Endothelial cell (in vitro differentiated cells): ENCODE results near the gene LMF1. TPM values are rescaled to one million over a fixed set of nuclear protein-coding genes. Genes with fewer than 3 reads are reported as not detected.

ENCODE experiments used
- DNase-seq: peaks from one replicate; pipeline ENCODE4 v3.0.0; 2021; ENCODE audit warnings: low spot score
- H3K27ac Mint-ChIP-seq: one replicate; pipeline ENCODE4 v1.8.0; 2021; ENCODE audit warnings: mixed read lengths, inconsistent platforms; ENCODE audit not compliant: unreplicated experiment
- H3K27me3 Mint-ChIP-seq: one replicate; pipeline ENCODE4 v1.8.0; 2021; ENCODE audit warnings: mild to moderate bottlenecking, moderate library complexity, mixed read lengths, inconsistent platforms; ENCODE audit not compliant: unreplicated experiment
- H3K36me3 Mint-ChIP-seq: one replicate; pipeline ENCODE4 v1.8.0; 2021; ENCODE audit warnings: mild to moderate bottlenecking, low read depth, mixed read lengths, inconsistent platforms; ENCODE audit not compliant: unreplicated experiment
- H3K4me1 Mint-ChIP-seq: one replicate; pipeline ENCODE4 v1.8.0; 2021; ENCODE audit warnings: mild to moderate bottlenecking, mixed read lengths, inconsistent platforms; ENCODE audit not compliant: unreplicated experiment
- H3K4me3 Mint-ChIP-seq: one replicate; pipeline ENCODE4 v1.8.0; 2021; ENCODE audit warnings: mild to moderate bottlenecking, mixed read lengths, inconsistent platforms; ENCODE audit not compliant: unreplicated experiment
- H3K9me3 Mint-ChIP-seq: one replicate; pipeline ENCODE4 v1.8.0; 2021; ENCODE audit warnings: mixed read lengths, inconsistent platforms; ENCODE audit not compliant: unreplicated experiment
- total RNA-seq: library from RNA; stranded (reverse); fragmentation: NEBNext Ultra II Directional; extraction: Animal tissue kit (Norgen Biotek cat#: 25700); gene quantifications from one replicate; pipeline ENCODE4 v1.2.1, GENCODE V29; 2021; ENCODE audit not compliant: unreplicated experiment
- TF ChIP-seq, protein P1 (sequence below): fragments of 200-600 bp; sonication (generic); IDR thresholded peaks from one replicate; pipeline ENCODE4 v1.5.0; 2021; ENCODE audit warnings: antibody characterized with exemption; ENCODE audit not compliant: unreplicated experiment

Gene LMF1
- total RNA-seq, 1 donor from 2014 or later, result 21.7 TPM

DNA sequence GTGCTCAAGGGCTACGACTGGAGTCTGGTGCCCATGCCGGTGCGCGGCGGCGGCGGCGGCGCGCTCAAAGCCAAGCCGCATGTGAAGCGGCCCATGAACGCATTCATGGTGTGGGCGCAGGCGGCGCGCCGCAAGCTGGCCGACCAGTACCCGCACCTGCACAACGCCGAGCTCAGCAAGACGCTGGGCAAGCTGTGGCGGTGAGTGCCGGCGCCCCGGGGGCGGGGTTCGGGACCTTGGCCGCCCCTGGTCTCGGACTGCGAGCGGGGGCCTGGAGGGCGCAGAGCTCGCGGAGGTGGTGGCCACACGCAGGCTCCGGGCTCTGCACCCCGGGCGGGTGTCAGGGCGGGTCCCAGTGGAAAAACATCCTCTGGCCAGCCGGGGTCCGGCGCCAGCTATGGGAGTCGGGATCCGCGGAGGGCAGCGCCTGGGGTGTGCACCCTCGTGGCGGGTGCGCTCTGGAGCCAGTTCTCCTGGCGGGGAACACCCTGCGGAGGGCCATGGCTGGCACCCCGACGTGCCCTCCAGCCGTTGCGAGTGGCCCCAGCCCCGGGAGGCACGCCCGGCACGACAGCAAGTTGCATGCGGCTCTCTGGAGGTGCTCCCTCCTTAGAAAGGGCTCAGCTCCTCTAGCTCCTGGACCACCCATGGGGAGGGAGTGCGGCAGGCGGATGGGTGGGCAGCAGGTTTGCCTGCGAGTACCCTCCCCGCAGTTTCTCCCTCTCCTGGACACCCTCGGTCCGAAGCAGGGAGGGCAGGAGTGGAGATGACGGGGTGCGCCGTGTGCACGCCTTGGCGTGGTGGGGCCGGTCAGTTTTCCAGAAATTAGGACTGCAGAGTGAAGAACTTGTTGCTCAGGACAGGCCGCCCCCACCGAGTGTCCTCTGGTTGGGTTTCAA lies 11.6 kb upstream of the LMF1 start:
- no peak overlapping the region for H3K4me3 Mint-ChIP-seq
- H3K36me3 Mint-ChIP-seq, result peaks cover 7% of the 10 kb centered on the region
- TF ChIP-seq, protein P1, sequence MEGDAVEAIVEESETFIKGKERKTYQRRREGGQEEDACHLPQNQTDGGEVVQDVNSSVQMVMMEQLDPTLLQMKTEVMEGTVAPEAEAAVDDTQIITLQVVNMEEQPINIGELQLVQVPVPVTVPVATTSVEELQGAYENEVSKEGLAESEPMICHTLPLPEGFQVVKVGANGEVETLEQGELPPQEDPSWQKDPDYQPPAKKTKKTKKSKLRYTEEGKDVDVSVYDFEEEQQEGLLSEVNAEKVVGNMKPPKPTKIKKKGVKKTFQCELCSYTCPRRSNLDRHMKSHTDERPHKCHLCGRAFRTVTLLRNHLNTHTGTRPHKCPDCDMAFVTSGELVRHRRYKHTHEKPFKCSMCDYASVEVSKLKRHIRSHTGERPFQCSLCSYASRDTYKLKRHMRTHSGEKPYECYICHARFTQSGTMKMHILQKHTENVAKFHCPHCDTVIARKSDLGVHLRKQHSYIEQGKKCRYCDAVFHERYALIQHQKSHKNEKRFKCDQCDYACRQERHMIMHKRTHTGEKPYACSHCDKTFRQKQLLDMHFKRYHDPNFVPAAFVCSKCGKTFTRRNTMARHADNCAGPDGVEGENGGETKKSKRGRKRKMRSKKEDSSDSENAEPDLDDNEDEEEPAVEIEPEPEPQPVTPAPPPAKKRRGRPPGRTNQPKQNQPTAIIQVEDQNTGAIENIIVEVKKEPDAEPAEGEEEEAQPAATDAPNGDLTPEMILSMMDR, result no peak
- H3K27me3 Mint-ChIP-seq, result peaks cover 18% of the 10 kb centered on the region
- H3K4me1 Mint-ChIP-seq, result no peaks in the 10 kb centered on the region
- no peak for DNase-seq
- no peaks in the 10 kb centered on the region for H3K9me3 Mint-ChIP-seq
- H3K27ac Mint-ChIP-seq, result no peak overlapping the region

DNA sequence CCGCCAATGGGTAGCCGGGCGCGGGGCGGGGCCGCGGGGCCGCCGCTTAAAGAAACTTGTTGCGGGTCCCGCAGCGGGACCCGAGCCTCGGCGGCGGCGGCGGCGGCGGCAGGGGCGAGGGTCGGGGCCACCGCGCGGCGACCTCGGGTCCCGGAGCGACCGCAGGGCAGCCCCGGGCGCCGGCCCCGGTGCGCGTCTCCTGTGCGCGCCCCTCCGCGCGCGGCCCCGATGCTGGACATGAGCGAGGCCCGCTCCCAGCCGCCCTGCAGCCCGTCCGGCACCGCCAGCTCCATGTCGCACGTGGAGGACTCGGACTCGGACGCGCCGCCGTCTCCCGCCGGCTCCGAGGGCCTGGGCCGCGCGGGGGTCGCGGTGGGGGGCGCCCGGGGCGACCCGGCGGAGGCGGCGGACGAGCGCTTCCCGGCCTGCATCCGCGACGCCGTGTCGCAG lies 10.9 kb upstream of the LMF1 start, which contains the start of gene SOX8:
Gene SOX8 (plus strand): TSS at position 76 of the 450 bp plus-strand sequence. CDS start 153 bp downstream, at position 229.
- Mint-ChIP-seq H3K27ac (no peak within 1 kb of the TSS), H3K36me3 (peaks cover 7% of the 10 kb centered on the region), H3K27me3 (peaks cover 18% of the 10 kb centered on the region)

DNA sequence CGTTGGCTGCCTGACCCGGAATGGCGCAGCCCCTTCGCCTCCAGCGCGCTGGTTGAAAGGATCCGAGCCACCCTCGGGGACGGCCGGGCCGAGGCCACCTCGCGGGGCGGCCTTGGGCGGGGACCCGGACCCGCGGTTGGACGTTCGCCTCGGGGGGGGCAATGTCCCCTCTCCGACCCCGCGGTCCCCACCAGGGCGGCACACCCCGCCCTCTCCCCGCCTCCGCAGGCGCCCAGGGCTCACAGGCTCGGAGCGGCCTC lies 9.7 kb upstream of the LMF1 start:
- Mint-ChIP-seq H3K36me3 (peaks cover 7% of the 10 kb centered on the region), H3K27ac (no peak overlapping the region), H3K27me3 (peaks cover 18% of the 10 kb centered on the region), H3K4me1 (no peaks in the 10 kb centered on the region), H3K9me3 (no peaks in the 10 kb centered on the region), H3K4me3 (no peak overlapping the region)
- no peak for DNase-seq
- TF ChIP-seq, protein P1, result no peak

More for the DNA sequence above, 10.9 kb upstream of the LMF1 start, which contains the start of gene SOX8:
- DNase-seq, result no peak
- Mint-ChIP-seq H3K9me3 (no peaks in the 10 kb centered on the region), H3K4me3 (peak within 1 kb of the TSS; percentile 94), H3K4me1 (no peaks in the 10 kb centered on the region)
- TF ChIP-seq, protein P1, result no peak

DNA sequence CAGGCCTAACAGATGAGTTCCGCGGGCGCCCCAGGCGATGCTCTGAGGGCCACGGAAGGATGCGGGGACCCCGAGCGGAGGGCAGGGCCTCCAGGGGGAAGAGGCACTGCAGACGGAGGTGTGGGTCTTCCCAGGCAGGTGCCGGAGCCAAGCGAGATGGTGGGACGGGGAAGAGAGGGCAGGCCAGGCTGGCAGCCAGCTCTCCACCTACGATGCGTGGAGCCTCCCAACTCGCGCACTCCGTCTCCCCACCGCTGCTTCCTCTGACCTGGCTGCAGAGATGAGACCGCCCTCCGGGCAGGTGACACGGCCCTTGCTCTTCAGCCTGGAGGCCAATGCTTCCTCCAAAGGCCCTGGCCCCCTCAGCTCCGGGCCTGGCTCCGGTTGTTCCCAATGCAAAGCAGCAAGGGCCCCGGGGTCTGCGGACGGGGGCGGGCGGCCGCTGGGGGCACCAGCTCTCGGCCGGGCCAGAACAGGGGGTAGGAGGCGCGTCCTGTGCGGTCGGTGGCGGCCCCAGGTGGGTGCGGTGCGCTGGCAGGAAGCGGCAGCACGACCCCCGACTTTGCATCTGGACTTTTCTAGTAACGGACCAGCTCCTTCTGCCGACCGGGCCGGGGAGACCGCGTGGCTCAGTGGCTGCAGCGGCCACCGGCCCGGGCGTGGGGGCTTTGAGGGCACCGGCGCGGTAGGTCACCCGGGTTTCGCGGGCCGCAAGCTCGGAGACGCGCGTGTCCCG lies 9.2 kb upstream of the LMF1 start:
- no peak overlapping the region for H3K4me3 Mint-ChIP-seq
- no peaks in the 10 kb centered on the region for H3K9me3 Mint-ChIP-seq
- peaks cover 7% of the 10 kb centered on the region for H3K36me3 Mint-ChIP-seq
- TF ChIP-seq, protein P1, result no peak
- peaks cover 21% of the 10 kb centered on the region for H3K27me3 Mint-ChIP-seq
- H3K27ac Mint-ChIP-seq, result no peak overlapping the region
- no peaks in the 10 kb centered on the region for H3K4me1 Mint-ChIP-seq
- DNase-seq, result no peak
